ENCODE results near the gene PTPRM.

- TF ChIP-seq, protein P1, sequence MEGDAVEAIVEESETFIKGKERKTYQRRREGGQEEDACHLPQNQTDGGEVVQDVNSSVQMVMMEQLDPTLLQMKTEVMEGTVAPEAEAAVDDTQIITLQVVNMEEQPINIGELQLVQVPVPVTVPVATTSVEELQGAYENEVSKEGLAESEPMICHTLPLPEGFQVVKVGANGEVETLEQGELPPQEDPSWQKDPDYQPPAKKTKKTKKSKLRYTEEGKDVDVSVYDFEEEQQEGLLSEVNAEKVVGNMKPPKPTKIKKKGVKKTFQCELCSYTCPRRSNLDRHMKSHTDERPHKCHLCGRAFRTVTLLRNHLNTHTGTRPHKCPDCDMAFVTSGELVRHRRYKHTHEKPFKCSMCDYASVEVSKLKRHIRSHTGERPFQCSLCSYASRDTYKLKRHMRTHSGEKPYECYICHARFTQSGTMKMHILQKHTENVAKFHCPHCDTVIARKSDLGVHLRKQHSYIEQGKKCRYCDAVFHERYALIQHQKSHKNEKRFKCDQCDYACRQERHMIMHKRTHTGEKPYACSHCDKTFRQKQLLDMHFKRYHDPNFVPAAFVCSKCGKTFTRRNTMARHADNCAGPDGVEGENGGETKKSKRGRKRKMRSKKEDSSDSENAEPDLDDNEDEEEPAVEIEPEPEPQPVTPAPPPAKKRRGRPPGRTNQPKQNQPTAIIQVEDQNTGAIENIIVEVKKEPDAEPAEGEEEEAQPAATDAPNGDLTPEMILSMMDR (IDR thresholded peaks at IDR 0.05): no peak
- TF ChIP-seq POLR2A (IDR thresholded peaks at IDR 0.05): no peak
Measured at GRCh38 chr18:7923105-7923504, 356.0 kb downstream of the PTPRM start.

Data from lower leg skin (tissue), 3 donors.